NCI-H524 (cell line): ENCODE data around the gene CAMK1.
A peak's percentile ranks its signal among the peaks of the same experiment; 100 is the strongest.
"Not testable (repeated sequence)": the region's sequence is repeated elsewhere in the genome, so short reads cannot be mapped to it uniquely, and the experiment has no call there.

ENCODE experiments used
- DNase-seq, 2 experiments: peaks; one replicate each; lab custom pipeline; 2025; lab: John Stamatoyannopoulos, UW

Gene CAMK1

GRCh38 chr3:9776896-9777693 is 7.3 kb upstream of the CAMK1 start:
- DNase-seq, result no peak

- DNase-seq, result not testable (repeated sequence)
Measured at GRCh38 chr3:9771007-9771406, 1.3 kb upstream of the CAMK1 start.

DNA sequence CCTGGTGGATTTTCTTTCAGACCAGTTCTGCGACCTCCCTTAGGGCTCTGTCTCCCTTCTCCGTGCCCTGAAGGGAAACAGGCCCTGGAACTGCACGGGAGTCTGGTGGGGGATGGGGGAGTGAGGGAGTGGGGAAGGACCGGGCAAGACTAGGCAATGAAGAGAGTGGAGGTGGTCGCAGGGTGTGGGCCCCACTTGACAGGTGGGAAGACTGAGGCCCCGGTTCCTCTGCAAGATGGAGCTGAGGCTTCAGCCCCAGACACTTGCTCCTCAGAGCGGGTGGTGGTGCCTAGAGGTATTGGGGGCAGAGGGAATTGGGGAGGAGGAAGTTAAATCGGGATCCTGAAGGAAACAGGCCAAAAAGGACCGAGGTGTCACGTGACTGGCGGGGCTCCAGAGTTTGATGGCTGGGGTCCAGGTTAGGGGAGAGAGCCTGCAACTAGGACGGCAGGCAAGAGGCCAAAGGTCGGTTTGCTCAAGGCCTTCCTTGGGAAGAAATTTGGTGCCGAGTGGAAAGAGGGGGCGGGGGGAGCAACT is 597 bp upstream of the CAMK1 start:
- no peak for DNase-seq

- no peak for DNase-seq
Measured at GRCh38 chr3:9769012-9769411, 735 bp downstream of the CAMK1 start.

GRCh38 chr3:9768141-9768775 is 1.5 kb downstream of the CAMK1 start:
- DNase-seq, result no peak

DNA sequence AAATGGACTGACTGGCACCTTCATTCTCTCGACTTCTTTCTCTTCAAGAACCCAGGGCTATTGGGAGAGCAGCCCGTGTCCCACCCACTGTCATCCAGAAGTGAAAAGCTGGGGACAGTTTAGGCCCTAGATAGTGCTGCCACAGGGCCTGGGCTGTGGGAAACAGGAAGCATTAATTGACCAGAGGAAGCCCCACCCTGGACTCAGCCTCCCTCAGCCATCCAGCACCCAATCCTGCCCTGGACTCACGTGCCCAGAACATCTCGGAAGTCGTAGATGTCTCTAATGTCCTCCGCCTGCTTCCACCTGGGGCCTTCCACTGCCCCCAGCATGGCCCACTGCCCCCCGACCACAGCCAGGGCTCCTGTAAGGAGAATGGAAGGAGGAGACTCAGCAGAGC is 2.3 kb downstream of the CAMK1 start:
- no peak for DNase-seq

GRCh38 chr3:9765865-9766264 is 3.9 kb downstream of the CAMK1 start:
- DNase-seq, result no peak

DNA sequence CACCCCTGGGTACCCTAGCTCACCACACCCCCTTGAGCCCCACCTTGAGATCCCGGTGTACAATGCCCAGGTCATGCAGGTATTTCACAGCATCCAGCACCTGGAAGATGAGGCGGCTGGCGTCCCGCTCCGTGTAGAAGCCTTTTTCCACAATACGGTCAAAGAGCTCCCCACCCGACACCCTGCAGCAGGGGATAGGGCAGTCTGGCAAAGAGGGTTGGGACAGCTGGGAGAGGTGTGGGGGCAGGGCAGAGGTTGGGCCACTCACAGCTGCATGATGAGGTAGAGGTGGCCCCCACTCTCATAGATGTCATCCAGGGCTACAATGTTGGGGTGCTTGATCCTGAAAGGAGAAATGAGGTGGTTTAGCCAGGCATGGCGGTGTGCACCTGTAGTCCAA is 6.9 kb downstream of the CAMK1 start:
- DNase-seq, result no peak

DNA sequence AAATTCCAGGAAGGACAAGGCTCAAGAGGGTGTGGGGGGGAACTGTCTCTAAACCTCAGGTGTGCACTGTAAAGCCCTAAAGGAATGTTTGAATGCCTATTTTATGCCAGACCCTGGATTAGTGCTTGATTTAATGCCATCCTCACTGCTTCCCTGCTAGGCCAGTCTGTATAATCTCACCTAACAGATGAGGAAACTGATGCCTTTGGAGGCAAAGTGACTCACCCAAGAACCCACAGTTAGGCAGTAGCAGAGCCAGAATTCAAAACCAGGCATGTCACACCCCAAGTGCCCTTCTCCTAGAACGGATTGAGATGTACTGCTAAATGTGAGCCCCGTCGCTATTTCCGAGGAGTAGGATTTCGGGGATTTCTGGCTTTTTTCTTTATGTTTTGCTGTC is 7.8 kb downstream of the CAMK1 start:
- DNase-seq, result no peak

DNA sequence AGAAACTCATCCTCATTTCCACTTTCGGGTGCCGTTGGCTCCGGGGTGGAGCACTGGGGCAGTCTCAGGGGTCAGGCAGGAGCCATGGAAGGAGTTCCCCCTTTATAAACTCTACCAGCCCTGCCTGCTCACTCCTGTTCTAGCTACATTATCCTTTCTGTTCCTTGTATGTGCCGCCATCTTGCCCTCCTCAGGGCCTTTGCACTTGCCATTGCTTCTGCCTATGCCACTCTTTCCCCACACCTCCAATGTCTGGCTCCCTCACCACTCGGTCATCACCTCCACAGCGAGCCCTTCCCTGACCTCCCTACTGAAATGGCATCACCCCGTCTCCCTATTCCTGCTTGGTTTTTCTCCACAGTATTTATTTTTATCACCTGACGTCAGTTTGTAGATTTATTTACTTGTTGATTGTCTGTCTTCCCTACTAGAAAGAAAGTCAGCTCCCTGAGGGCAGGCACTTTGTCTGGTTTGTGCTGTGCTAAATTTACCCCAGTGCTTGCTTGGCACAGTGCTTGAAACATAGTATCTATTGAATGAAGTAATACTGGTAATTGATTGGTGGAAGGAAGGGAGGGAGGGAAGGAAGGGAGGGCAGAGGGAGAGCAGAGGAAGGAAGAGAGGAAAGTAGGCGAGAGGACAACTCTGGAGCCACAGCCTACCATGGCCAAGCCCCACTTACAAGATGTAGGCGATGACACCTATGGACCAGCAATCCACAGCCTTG is 8.8 kb downstream of the CAMK1 start:
- no peak for DNase-seq

GRCh38 chr3:9757427-9757826 is 12.3 kb downstream of the CAMK1 start:
- no peak for DNase-seq

- no peak for DNase-seq
Measured at GRCh38 chr3:9754678-9755077, 15.1 kb downstream of the CAMK1 start.

DNA sequence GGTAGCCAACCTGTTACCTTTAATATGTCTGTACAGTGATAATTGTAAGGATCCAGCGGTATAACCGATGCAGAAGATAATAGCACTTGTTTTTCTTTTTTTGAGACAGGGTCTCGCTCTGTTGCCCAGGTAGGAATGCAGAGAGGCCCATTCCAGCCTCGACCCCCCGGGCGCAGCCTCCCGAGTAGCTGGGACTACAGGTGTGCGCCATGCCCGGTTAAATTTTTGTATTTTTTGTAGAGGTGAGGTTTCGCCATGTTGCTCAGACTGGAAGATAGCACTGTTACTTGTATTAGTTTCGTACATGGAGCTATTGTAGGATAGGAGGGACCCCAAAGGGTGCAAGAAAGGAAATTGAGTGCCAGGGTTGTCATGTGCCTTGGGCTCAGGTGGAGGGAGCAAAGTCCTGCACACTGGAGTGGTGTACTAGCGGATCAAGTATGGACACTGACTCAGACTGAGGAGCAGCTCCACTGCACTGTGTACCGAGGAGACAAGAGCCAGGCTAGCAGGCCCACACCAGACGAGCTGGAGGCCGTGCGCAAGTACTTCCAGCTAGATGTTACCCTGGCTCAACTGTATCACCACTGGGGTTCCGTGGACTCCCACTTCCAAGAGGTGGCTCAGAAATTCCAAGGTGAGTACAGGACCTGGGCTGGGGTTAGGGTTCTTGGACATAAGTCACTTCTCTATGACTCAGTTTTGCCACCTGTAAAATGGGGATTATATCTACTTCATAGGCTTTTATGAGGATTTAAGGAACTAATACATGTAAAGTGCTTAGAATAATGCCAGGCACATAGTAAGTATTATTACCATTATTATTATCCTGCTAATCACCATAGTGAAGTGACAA is 19.0 kb downstream of the CAMK1 start:
- peak in 1 of 2 experiments; percentile 10 for DNase-seq

DNA sequence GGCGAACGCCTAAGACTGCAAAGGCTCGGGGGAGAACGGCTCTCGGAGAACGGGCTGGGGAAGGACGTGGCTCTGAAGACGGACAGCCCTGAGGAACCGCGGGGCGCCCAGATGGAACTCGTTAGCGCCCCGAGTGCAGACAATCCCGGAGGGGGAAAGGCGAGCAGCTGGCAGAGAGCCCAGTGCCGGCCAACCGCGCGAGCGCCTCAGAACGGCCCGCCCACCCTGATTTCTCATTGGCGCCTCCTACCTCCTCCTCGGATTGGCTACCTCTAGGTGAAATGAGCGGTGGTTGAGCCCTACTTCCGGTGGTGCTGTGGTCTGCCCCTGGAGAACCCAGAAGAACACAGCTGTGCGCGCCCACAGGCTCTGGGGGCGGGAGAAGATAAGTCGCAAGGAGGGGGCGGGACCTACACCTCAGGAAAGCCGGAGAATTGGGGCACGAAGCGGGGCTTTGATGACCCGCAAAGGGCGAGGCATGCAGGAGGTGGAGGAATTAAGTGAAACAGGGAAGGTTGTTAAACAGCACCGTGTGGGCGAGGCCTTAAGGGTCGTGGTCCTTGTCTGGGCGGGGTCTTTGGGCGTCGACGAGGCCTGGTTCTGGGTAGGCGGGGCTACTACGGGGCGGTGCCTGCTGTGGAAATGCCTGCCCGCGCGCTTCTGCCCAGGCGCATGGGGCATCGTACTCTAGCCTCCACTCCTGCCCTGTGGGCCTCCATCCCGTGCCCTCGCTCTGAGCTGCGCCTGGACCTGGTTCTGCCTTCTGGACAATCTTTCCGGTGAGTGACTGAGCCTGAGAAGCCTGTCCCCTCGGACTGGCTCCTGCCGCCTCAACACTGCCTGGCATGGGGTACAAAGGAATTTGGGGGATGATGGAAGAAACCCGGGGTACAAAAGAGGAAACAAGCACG is 19.8 kb downstream of the CAMK1 start, which contains the start of gene OGG1:
Gene OGG1, plus strand, starts transcription at position 308 of the 911 bp plus-strand sequence. Its CDS starts 335 bp downstream, at position 643.
- peak; percentile 97 to 98 for DNase-seq

GRCh38 chr3:9749296-9749644 is 20.5 kb downstream of the CAMK1 start:
- peak in 1 of 2 experiments; percentile 79 for DNase-seq

- no peak for DNase-seq
Measured at GRCh38 chr3:9748031-9748430, 21.7 kb downstream of the CAMK1 start.

DNA sequence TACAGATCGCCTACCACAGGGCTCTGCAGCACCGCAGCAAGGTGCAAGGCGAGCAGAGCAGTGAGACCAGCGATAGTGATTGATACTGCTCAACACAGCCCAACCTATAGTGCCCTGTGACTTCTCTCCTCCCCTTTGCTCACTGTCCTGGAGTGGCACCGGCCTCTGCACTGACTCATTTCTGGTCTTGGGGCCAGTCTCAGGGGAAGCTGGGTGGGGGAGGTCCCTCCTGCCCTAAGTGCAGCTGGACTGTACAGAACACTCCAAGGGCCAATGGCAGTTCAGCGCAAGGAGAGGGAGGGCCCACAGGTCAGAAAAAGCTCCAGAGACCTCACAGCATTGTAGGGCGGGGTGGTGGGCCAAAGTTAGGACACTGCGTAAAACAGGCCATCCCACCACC is 22.5 kb downstream of the CAMK1 start:
- no peak for DNase-seq

DNA sequence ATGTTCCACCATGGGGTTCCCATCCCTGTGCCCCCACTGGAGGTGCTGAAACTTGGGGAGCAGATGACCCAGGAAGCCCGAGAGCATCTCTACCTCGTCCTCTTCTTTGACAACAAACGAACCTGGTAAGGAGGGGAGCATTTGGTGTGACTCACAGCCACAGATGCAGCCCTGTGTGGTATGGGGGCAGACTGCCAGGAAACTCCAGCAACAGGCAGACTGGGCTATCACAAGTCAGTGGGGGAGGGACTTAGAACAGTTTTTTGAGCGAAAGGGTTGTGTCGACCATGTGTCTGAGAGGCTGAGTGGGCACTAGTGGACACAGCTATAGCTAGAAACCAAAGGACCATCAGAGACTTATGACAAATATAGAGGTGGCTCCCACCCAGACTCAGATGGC is 23.4 kb downstream of the CAMK1 start:
- no peak for DNase-seq

- DNase-seq, result no peak
Measured at GRCh38 chr3:9745521-9745920, 24.2 kb downstream of the CAMK1 start.

DNA sequence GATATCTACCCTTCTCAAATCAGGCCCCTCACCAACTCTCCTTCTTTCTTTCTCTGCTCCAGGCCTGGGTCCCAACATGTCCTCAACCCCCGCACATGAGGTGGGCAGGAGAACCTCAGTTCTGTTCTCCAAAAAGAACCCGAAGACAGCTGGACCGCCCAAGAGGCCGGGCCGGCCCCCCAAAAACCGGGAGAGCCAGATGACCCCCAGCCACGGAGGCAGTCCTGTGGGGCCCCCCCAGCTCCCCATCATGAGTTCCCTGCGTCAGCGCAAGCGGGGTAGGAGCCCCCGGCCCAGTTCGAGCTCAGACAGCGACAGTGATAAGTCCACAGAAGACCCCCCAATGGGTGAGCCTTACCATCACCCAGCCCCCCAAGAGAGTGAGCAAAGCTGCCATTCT is 25.6 kb downstream of the CAMK1 start:
- DNase-seq, result no peak

DNA sequence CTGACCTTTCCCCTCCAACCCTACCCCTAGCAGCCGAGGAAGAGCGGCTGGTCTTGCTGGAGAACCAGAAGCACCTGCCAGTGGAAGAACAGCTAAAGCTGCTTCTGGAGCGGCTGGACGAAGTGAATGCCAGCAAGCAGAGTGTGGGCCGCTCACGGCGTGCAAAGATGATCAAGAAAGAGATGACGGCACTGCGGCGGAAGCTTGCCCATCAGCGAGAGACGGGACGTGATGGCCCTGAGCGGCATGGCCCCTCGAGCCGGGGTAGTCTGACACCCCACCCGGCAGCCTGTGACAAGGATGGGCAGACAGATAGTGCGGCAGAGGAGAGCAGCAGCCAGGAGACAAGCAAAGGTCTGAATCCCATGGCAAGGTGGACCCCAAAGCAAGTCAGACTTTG is 26.2 kb downstream of the CAMK1 start:
- no peak for DNase-seq
